K562 (cell line): Measurements from ENCODE around the gene NOP10. TPM values are rescaled to one million over a fixed set of nuclear protein-coding genes. Genes with fewer than 3 reads are reported as not detected.

Experiments used
- ARNT ChIP-seq, 2 experiments: fragments of 450-650 bp; IDR thresholded peaks; 2 replicates each; pipeline ENCODE4 v1.6.1; 2016; ENCODE audit warnings: mild to moderate bottlenecking in 1 of 2
- CBFB ChIP-seq: sonication (generic); formaldehyde crosslinking; IDR thresholded peaks from 2 replicates; pipeline ENCODE4 v1.4.0; 2020; ENCODE audit warnings: mild to moderate bottlenecking, missing genetic modification reagents
- CSDE1 ChIP-seq, 2 experiments: fragments of 450-650 bp; IDR thresholded peaks; 2 replicates each; pipeline ENCODE4 v1.6.1; 2016; ENCODE audit warnings: mild to moderate bottlenecking in 1 of 2
- E2F3 ChIP-seq: fragments of 250-450 bp; sonication (Bioruptor Pico); IDR thresholded peaks from 2 replicates; pipeline ENCODE4 v1.4.0; 2020; ENCODE audit warnings: mild to moderate bottlenecking
- ELF4 ChIP-seq: fragments of 450-650 bp; formaldehyde crosslinking; IDR thresholded peaks from 2 replicates; pipeline ENCODE4 v1.4.0; 2022; ENCODE audit warnings: missing genetic modification characterization
- IFI16 ChIP-seq: fragments of 250-450 bp; sonication (Bioruptor Pico); IDR thresholded peaks from 2 replicates; pipeline ENCODE4 v2.1.2; 2022; ENCODE audit warnings: mild to moderate bottlenecking, inconsistent platforms
- PCBP2 ChIP-seq: fragments of 200-400 bp; formaldehyde crosslinking; IDR thresholded peaks from 2 replicates; pipeline ENCODE4 v1.6.1; 2018; ENCODE audit warnings: low read length, low read depth, mild to moderate bottlenecking, moderate library complexity; ENCODE audit not compliant: poor library complexity, severe bottlenecking
- RUNX1 ChIP-seq: sonication (generic); IDR thresholded peaks from 2 replicates; pipeline ENCODE4 v1.6.1; 2016; ENCODE audit warnings: antibody characterized with exemption, low read depth
- SMAD2 ChIP-seq: fragments of 150-350 bp; IDR thresholded peaks from 2 replicates; pipeline ENCODE4 v1.6.1; 2014; ENCODE audit warnings: low read depth, mild to moderate bottlenecking, low read length
- SRSF1 ChIP-seq: fragments of 200-400 bp; formaldehyde crosslinking; IDR thresholded peaks from 2 replicates; pipeline ENCODE4 v1.6.1; 2017; ENCODE audit warnings: mild to moderate bottlenecking, low read depth, low read length, moderate library complexity
- ZNF23 ChIP-seq: fragments of 250-450 bp; sonication (Bioruptor Pico); IDR thresholded peaks from 2 replicates; pipeline ENCODE4 v1.4.0; 2020; ENCODE audit warnings: mild to moderate bottlenecking
- ZNF668 ChIP-seq: fragments of 250-450 bp; sonication (Bioruptor Pico); IDR thresholded peaks from 2 replicates; pipeline ENCODE4 v1.8.0; 2022; ENCODE audit warnings: mild to moderate bottlenecking, inconsistent platforms
- ZNF766 ChIP-seq: fragments of 200-800 bp; sonication (Bioruptor generic); conservative IDR thresholded peaks from 2 replicates; pipeline ENCODE4 v1.6.1; 2016; ENCODE audit warnings: missing genetic modification characterization, missing compliant biosample characterization
- polyA plus RNA-seq, 8 experiments: library from polyadenylated mRNA; depleted of rRNA in 4 of 8; stranded (reverse) in 5 of 8; unstranded in 3 of 8; fragments of >200 nt; fragmentation: Nextera tagmentation in 2 of 8; fragmentation: Illumina TruSeq in 1 of 8; extraction: Ambion mirVana in 2 of 8; extraction: Trizol in 1 of 8; gene quantifications; 2 replicates each; pipeline versions ENCODE4 v1.2.1 to v1.2.3, GENCODE V29; 2011 to 2014; ENCODE audit warnings: inconsistent platforms in 1 of 8, missing spikeins in 1 of 8
- total RNA-seq, 7 experiments: library from RNA; depleted of rRNA in 6 of 7; stranded (reverse); fragments of >200 nt in 6 of 7; fragmentation: Illumina TruSeq in 2 of 7; extraction: Trizol in 2 of 7; gene quantifications; 2 replicates each; pipeline versions ENCODE4 v1.2.1 to v1.2.3, GENCODE V29; 2011 to 2021; ENCODE audit warnings: low replicate concordance in 1 of 7
- TF ChIP-seq, protein P1 (sequence below): fragments of 250-450 bp; sonication (Bioruptor Pico); IDR thresholded peaks from 2 replicates; pipeline ENCODE4 v1.8.0; 2022; ENCODE audit warnings: inconsistent platforms
- TF ChIP-seq, protein P2 (sequence below): sonication (generic); formaldehyde crosslinking; IDR thresholded peaks from 2 replicates; pipeline ENCODE4 v1.8.1; 2023; ENCODE audit warnings: mild to moderate bottlenecking, missing genetic modification reagents
- TF ChIP-seq, protein P3 (sequence below): sonication (generic); formaldehyde crosslinking; IDR thresholded peaks from 2 replicates; pipeline ENCODE4 v1.8.0; 2022; ENCODE audit warnings: mild to moderate bottlenecking, missing genetic modification reagents, borderline replicate concordance
- TF ChIP-seq, protein P4 (sequence below): sonication (generic); formaldehyde crosslinking; IDR thresholded peaks from 2 replicates; pipeline ENCODE4 v1.9.0; 2022; ENCODE audit warnings: mild to moderate bottlenecking, missing genetic modification reagents
- TF ChIP-seq, protein P5 (sequence below): sonication (generic); formaldehyde crosslinking; IDR thresholded peaks from 2 replicates; pipeline ENCODE4 v1.8.1; 2023; ENCODE audit warnings: mild to moderate bottlenecking, missing genetic modification reagents, moderate library complexity
- TF ChIP-seq, protein P6 (sequence below), 3 experiments: fragments of 200-800 bp in 1 of 3; sonication (Bioruptor generic) in 1 of 3; sonication (generic) in 1 of 3; formaldehyde crosslinking in 1 of 3; IDR thresholded peaks; 2 replicates each; pipeline versions ENCODE4 v1.6.1 to v1.8.0; 2016 to 2022; ENCODE audit warnings: mild to moderate bottlenecking in 2 of 3, missing compliant biosample characterization in 2 of 3, missing genetic modification characterization in 2 of 3, missing genetic modification reagents in 1 of 3

NOP10 gene
- total and polyA plus RNA-seq, 9 of the 15 experiments (the other 6 are each of a cell fraction or from before 2014, with no cell fraction given), result 250 to 1,663 (median 449) TPM

DNA sequence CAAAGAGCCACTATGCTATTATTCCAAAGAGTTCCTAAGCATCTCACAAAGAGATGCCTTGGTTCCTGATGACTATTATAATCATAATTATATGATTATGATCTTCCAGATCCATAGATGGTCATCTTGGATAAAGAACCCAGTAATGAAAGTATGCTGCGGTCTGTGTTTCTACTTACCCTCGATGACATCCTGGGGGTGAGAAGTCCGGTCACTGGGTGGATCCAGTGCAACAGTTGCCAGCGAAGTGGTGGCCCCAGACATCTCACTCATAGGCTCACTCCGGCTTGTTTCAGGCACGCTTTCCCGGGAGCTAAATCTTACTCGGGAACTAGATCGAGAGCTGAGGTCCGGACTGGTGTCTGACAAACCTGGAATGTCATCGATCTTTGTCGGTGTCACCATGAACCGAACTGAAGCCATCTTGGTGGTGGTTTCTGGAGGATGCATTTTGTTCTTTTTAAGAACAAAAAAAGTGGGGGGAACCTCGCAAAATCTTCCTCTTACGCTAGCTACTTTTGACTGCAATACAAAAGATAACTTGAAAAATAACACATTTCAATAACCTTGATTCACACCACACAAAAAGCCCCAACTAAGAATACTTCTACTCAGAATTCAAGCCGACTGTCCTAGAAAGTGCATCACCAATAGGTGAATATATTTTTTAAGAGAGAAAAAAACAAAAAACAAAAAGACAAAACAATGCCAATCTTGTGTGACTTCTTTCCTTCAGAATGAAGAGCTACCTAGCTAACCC, 6.5 kb downstream of the NOP10 start (continued):
- TF ChIP-seq SMAD2 (no peak), IFI16 (CRISPR knock-in tag) (no peak), E2F3 (CRISPR knock-in tag) (peak; percentile 65; the same call in 1 of the 2 replicates), SRSF1 (no peak), RUNX1 (no peak), ZNF23 (CRISPR knock-in tag) (peak; percentile 76), PCBP2 (no peak), ARNT (IDR thresholded peaks at IDR 0.05) (no peak), CSDE1 (IDR thresholded peaks at IDR 0.05) (no peak), ELF4 (no peak), CBFB (no peak), ZNF668 (CRISPR knock-in tag) (peak; percentile 55; the same call in 1 of the 2 replicates), ZNF766 (CRISPR knock-in tag) (peak; percentile 78)
- TF ChIP-seq, protein P1, sequence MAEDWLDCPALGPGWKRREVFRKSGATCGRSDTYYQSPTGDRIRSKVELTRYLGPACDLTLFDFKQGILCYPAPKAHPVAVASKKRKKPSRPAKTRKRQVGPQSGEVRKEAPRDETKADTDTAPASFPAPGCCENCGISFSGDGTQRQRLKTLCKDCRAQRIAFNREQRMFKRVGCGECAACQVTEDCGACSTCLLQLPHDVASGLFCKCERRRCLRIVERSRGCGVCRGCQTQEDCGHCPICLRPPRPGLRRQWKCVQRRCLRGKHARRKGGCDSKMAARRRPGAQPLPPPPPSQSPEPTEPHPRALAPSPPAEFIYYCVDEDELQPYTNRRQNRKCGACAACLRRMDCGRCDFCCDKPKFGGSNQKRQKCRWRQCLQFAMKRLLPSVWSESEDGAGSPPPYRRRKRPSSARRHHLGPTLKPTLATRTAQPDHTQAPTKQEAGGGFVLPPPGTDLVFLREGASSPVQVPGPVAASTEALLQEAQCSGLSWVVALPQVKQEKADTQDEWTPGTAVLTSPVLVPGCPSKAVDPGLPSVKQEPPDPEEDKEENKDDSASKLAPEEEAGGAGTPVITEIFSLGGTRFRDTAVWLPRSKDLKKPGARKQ (CRISPR knock-in tag), result no peak
- TF ChIP-seq, protein P2, sequence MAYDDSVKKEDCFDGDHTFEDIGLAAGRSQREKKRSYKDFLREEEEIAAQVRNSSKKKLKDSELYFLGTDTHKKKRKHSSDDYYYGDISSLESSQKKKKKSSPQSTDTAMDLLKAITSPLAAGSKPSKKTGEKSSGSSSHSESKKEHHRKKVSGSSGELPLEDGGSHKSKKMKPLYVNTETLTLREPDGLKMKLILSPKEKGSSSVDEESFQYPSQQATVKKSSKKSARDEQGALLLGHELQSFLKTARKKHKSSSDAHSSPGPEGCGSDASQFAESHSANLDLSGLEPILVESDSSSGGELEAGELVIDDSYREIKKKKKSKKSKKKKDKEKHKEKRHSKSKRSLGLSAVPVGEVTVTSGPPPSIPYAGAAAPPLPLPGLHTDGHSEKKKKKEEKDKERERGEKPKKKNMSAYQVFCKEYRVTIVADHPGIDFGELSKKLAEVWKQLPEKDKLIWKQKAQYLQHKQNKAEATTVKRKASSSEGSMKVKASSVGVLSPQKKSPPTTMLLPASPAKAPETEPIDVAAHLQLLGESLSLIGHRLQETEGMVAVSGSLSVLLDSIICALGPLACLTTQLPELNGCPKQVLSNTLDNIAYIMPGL (CRISPR knock-in tag), result no peak
- TF ChIP-seq, protein P3, sequence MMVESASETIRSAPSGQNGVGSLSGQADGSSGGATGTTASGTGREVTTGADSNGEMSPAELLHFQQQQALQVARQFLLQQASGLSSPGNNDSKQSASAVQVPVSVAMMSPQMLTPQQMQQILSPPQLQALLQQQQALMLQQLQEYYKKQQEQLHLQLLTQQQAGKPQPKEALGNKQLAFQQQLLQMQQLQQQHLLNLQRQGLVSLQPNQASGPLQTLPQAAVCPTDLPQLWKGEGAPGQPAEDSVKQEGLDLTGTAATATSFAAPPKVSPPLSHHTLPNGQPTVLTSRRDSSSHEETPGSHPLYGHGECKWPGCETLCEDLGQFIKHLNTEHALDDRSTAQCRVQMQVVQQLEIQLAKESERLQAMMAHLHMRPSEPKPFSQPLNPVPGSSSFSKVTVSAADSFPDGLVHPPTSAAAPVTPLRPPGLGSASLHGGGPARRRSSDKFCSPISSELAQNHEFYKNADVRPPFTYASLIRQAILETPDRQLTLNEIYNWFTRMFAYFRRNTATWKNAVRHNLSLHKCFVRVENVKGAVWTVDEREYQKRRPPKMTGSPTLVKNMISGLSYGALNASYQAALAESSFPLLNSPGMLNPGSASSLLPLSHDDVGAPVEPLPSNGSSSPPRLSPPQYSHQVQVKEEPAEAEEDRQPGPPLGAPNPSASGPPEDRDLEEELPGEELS (CRISPR knock-in tag), result no peak
- TF ChIP-seq, protein P4, sequence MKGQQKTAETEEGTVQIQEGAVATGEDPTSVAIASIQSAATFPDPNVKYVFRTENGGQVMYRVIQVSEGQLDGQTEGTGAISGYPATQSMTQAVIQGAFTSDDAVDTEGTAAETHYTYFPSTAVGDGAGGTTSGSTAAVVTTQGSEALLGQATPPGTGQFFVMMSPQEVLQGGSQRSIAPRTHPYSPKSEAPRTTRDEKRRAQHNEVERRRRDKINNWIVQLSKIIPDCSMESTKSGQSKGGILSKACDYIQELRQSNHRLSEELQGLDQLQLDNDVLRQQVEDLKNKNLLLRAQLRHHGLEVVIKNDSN, result no peak
- TF ChIP-seq, protein P5, sequence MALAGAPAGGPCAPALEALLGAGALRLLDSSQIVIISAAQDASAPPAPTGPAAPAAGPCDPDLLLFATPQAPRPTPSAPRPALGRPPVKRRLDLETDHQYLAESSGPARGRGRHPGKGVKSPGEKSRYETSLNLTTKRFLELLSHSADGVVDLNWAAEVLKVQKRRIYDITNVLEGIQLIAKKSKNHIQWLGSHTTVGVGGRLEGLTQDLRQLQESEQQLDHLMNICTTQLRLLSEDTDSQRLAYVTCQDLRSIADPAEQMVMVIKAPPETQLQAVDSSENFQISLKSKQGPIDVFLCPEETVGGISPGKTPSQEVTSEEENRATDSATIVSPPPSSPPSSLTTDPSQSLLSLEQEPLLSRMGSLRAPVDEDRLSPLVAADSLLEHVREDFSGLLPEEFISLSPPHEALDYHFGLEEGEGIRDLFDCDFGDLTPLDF, result no peak
- TF ChIP-seq, protein P6, sequence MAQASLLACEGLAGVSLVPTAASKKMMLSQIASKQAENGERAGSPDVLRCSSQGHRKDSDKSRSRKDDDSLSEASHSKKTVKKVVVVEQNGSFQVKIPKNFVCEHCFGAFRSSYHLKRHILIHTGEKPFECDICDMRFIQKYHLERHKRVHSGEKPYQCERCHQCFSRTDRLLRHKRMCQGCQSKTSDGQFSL (CRISPR knock-in tag; IDR thresholded peaks at IDR 0.05), result no peak
- TF ChIP-seq, protein P6 (tag; IDR thresholded peaks at IDR 0.05), result peak in 1 of 2 experiments; percentile 83; a peak in 2 of 4 replicates
